Measurements from ENCODE around the gene PTPRF. TPM values are rescaled to one million over a fixed set of nuclear protein-coding genes. Genes with fewer than 3 reads are reported as not detected.

Gene PTPRF
- polyA plus RNA-seq, 12 donors: 14.2 to 92.2 (median 19.1) TPM; not detected in 1

DNA sequence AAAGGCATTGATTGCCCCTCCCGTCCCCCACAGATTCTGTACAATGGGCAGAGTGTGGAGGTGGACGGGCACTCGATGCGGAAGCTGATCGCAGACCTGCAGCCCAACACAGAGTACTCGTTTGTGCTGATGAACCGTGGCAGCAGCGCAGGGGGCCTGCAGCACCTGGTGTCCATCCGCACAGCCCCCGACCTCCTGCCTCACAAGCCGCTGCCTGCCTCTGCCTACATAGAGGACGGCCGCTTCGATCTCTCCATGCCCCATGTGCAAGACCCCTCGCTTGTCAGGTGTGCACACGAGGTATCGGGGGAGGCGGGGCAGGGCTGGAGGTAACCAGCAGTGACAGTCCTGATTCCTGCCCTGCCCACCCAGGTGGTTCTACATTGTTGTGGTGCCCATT is 74.5 kb downstream of the PTPRF start:
- DNase-seq: no peak

- DNase-seq: no peak
Measured at GRCh38 chr1:43605766-43606165, 75.1 kb downstream of the PTPRF start.

- no peak for DNase-seq
Measured at GRCh38 chr1:43606624-43607023, 75.9 kb downstream of the PTPRF start.

DNA sequence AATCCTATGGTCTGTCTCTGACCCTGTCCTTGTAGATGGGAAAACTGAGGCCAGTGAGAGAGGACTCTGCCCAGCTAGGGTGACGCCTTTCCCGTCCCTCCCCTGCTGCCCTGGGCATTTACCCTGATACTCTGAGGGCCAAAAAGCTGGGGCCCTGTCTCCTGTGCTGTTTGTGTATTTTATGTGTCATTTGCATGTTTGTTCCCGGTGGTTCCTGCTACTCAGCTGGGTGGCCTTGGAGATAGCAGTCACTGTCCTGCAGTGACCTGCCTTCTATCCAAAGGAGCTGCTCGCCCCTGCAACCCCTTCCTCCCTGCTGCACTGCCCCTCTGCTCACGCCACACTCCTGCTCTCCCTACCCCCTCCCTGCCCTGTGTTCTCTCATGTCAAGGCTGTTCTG is 78.1 kb downstream of the PTPRF start:
- DNase-seq: no peak

- no peak for DNase-seq
Measured at GRCh38 chr1:43610339-43610738, 79.7 kb downstream of the PTPRF start.

GRCh38 chr1:43611950-43612349 is 81.3 kb downstream of the PTPRF start:
- DNase-seq: no peak

DNA sequence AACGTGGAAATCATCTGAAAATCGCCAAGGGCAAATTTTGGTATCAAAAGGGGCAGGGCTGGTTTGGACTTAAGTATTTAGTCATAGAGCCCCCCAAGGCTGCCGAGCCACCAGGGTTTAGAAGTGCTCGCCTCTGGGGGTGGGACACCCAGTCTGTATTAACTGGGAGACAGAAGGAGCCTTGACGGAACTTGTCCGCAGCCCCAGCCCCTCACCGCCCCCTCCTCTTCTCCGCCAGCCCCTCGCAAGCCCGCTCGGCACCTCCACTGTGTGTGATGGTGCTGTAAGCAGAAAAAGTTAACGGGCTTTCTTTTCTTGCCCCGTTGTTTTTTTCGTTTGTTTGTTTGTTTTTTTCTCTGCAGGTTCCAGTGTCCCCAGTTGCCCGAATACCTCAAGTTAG is 81.7 kb downstream of the PTPRF start:
- DNase-seq: no peak

GRCh38 chr1:43613075-43613942 is 82.6 kb downstream of the PTPRF start:
- no peak for DNase-seq

DNA sequence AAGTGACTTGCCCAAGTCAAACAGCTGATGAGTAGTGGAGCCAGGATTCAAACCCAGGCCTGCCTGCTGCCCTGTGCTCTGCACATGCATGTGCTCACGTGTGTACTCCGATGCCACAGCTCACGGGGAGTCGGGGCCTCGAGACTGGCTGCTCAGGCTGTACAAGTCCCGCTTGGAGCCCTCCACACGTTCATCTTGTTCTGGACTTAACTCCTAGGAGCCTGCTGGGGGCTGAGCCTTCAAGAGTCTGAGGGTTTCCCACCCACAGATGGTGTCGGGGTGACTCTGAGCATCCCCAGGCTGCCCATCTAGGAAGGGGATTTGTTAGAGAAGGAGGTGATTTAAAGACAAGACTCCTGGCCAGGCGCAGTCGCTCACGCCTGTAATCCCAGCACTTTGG is 83.5 kb downstream of the PTPRF start:
- DNase-seq: no peak

DNA sequence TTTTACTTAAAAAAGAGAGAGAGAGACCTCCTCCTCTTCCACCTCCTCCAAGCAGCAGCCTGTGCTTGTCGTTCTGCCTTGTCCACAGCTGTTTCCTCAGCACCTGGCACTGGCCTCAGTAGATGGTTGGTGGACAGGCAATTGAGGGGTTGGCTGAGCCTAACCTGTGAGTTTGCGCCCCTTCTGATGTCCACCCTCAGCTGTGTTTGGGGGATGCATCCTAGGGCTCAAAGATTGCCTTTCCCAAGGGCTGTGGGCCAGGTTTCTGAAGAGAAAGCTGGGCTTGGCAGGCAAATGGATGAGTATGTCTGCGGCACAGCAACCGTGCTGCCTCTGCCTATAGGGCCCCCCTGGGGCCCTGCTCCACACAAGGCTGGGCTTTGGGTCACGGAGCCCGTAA is 84.2 kb downstream of the PTPRF start:
- DNase-seq: no peak

DNA sequence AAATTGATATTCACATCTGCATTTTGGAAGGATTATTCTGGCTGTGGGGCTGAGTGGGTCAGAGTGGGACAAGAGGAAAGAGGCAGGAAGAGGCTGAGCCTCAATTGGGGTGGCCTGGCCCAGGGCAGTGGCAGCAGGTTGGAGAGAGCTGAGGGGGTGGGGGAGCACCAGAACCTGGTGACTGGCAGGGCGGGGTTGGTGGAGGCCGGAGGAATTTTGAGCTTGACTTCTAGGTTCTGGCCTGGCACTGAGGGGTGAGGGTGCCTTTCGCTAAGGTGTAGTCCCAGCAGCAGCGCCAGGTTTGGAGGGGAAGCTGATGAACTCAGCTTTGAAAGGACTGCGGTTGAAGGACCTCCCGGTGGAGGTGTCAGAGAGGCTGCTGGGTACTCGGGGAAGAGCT is 85.7 kb downstream of the PTPRF start:
- DNase-seq: no peak

- DNase-seq: no peak
Measured at GRCh38 chr1:43617011-43617410, 86.3 kb downstream of the PTPRF start.

GRCh38 chr1:43617668-43618067 is 87.0 kb downstream of the PTPRF start:
- DNase-seq: no peak

DNA sequence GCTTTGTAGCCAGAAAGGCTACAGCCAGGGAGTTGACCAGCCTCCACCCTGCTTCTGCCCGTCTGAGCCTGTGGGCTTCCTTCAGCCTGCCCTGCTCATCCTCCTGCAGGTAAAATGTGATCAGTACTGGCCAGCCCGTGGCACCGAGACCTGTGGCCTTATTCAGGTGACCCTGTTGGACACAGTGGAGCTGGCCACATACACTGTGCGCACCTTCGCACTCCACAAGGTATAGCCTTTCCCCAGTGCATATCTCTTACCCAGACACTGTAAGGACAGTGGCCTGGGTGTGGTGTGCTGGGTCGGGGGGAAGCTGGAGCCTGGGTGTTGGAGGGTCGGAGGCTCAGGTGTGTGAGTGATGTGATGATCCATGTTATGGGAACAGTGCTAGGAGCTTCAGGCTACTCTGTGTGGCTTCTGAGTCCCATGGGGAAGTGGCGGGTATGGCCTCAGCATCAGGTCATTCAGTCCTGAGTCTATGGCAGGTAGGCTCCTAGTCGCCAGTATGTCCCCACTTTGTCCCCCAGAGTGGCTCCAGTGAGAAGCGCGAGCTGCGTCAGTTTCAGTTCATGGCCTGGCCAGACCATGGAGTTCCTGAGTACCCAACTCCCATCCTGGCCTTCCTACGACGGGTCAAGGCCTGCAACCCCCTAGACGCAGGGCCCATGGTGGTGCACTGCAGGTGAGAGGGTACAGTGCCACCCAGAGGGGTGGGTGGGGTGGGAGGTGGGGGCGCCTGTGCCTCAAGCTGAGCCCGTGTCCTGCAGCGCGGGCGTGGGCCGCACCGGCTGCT is 88.0 kb downstream of the PTPRF start:
- DNase-seq: no peak

GRCh38 chr1:43619314-43619790 is 88.7 kb downstream of the PTPRF start:
- DNase-seq: no peak

GRCh38 chr1:43619996-43620920 is 89.6 kb downstream of the PTPRF start:
- no peak for DNase-seq

GRCh38 chr1:43620956-43621355 is 90.3 kb downstream of the PTPRF start:
- no peak for DNase-seq

DNA sequence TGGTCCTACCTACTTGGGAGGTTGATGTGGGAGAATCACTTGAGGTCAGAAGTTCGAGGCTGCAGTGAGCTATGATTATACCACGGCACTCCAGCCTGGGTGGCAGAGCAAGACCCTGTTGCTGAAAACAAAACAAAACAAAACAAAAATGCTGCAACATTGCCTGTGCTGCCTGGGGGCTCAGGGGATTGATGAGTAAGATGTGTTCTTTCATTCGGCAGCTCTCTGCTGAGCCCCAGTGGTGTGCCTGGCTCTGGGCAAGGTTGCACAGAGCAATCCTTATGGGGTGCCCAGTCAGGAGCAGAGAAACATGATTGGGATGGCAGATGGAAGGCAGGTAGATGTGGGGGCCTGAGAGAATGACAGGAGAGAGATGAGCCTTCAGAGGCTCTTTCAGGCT is 90.7 kb downstream of the PTPRF start:
- DNase-seq: no peak

GRCh38 chr1:43621861-43622260 is 91.2 kb downstream of the PTPRF start:
- no peak for DNase-seq

DNA sequence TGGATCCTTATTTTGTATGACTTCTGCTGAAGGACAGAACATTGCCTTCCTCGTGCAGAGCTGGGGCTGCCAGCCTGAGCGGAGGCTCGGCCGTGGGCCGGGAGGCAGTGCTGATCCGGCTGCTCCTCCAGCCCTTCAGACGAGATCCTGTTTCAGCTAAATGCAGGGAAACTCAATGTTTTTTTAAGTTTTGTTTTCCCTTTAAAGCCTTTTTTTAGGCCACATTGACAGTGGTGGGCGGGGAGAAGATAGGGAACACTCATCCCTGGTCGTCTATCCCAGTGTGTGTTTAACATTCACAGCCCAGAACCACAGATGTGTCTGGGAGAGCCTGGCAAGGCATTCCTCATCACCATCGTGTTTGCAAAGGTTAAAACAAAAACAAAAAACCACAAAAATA is 91.8 kb downstream of the PTPRF start:
- no peak for DNase-seq

DNA sequence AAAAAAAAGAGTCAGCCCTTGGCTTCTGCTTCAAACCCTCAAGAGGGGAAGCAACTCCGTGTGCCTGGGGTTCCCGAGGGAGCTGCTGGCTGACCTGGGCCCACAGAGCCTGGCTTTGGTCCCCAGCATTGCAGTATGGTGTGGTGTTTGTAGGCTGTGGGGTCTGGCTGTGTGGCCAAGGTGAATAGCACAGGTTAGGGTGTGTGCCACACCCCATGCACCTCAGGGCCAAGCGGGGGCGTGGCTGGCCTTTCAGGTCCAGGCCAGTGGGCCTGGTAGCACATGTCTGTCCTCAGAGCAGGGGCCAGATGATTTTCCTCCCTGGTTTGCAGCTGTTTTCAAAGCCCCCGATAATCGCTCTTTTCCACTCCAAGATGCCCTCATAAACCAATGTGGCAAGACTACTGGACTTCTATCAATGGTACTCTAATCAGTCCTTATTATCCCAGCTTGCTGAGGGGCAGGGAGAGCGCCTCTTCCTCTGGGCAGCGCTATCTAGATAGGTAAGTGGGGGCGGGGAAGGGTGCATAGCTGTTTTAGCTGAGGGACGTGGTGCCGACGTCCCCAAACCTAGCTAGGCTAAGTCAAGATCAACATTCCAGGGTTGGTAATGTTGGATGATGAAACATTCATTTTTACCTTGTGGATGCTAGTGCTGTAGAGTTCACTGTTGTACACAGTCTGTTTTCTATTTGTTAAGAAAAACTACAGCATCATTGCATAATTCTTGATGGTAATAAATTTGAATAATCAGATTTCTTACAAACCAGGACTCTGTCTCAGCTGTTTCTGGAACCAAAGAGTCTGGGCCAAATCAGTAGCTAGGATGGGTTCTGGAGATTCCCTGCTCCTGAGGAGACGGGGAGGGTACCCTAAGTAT is 92.5 kb downstream of the PTPRF start:
- DNase-seq: no peak
